T-helper 2 cell treated with Interferon-gamma antibody and Interleukin-4, amounts not matched to agents 5 μg/mL and 100 μg/mL, for 36 hours (primary cell): ENCODE data around the gene DENND6B.
"Not testable (repeated sequence)": the region's sequence is repeated elsewhere in the genome, so short reads cannot be mapped to it uniquely, and the experiment has no call there.

Experiments used
- DNase-seq: peaks from one replicate; pipeline ENCODE4 v3.0.0; 2021; ENCODE audit warnings: low spot score
- H3K27ac Mint-ChIP-seq: one replicate; pipeline ENCODE4 v1.8.0; 2021; ENCODE audit warnings: mild to moderate bottlenecking, mixed read lengths
- H3K27me3 Mint-ChIP-seq: one replicate; pipeline ENCODE4 v1.8.0; 2021; ENCODE audit warnings: low read depth, mixed read lengths
- H3K36me3 Mint-ChIP-seq: one replicate; pipeline ENCODE4 v1.8.0; 2021; ENCODE audit warnings: low read depth, mixed read lengths
- H3K4me1 Mint-ChIP-seq: one replicate; pipeline ENCODE4 v1.8.0; 2021; ENCODE audit warnings: low read depth, mixed read lengths
- H3K4me3 Mint-ChIP-seq: one replicate; pipeline ENCODE4 v1.8.0; 2022; ENCODE audit warnings: mild to moderate bottlenecking, moderate library complexity, mixed read lengths
- H3K9me3 Mint-ChIP-seq: one replicate; pipeline ENCODE4 v1.8.0; 2021; ENCODE audit warnings: mixed read lengths

Gene DENND6B, protein sequence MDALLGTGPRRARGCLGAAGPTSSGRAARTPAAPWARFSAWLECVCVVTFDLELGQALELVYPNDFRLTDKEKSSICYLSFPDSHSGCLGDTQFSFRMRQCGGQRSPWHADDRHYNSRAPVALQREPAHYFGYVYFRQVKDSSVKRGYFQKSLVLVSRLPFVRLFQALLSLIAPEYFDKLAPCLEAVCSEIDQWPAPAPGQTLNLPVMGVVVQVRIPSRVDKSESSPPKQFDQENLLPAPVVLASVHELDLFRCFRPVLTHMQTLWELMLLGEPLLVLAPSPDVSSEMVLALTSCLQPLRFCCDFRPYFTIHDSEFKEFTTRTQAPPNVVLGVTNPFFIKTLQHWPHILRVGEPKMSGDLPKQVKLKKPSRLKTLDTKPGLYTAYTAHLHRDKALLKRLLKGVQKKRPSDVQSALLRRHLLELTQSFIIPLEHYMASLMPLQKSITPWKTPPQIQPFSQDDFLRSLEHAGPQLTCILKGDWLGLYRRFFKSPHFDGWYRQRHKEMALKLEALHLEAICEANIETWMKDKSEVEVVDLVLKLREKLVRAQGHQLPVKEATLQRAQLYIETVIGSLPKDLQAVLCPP

DNA sequence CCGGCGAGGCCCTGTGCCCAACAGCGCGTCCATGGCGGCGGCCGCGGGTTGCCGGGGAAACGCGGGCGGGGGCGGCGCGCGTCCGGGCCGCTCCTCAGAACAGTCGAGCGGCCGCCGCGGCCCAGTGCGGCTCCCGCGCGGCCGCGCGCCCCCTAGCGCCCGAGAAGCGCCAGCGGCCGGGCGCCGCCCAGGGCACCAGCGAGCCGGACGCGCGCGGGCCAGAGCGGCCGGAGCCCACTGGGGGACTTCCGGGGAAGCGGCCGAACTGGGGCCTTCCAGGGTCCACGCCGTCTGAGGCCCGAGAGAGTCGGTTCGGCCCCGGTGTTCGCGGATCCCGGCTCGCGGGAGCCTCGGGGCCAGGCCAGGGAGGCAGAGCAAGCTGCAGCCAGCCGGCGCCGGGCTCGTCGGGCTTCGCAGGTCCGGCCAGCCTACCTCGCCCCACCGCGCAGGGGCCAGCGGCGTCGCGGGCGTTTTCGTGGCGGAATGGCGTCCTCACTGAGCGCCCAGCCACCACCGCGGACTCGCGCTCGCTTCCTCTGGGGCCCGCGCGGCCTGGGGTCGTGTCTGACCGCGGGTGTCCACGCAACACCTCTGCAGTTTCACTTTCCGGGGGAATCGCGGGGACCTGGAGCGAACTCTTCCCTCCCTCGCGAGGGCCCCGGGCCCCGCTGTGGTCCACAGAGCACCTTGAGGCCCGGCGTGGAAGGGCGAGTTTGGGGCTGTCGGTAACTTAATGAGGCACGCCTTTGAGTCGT is at the start of gene DENND6B:
DENND6B (minus strand) TSS at position 57 of the 755 bp plus-strand sequence; CDS start at position 33, 24 bp downstream.
- peaks cover 5% of the 10 kb centered on the region for H3K4me1 Mint-ChIP-seq
- H3K27ac Mint-ChIP-seq = peak within 1 kb of the TSS; percentile 84
- H3K9me3 Mint-ChIP-seq = no peaks in the 10 kb centered on the region
- H3K27me3 Mint-ChIP-seq = peaks cover 20% of the 10 kb centered on the region
- peak; percentile 82 for DNase-seq
- H3K4me3 Mint-ChIP-seq = peak within 1 kb of the TSS; percentile 84
- no peaks in the 10 kb centered on the region for H3K36me3 Mint-ChIP-seq

DNA sequence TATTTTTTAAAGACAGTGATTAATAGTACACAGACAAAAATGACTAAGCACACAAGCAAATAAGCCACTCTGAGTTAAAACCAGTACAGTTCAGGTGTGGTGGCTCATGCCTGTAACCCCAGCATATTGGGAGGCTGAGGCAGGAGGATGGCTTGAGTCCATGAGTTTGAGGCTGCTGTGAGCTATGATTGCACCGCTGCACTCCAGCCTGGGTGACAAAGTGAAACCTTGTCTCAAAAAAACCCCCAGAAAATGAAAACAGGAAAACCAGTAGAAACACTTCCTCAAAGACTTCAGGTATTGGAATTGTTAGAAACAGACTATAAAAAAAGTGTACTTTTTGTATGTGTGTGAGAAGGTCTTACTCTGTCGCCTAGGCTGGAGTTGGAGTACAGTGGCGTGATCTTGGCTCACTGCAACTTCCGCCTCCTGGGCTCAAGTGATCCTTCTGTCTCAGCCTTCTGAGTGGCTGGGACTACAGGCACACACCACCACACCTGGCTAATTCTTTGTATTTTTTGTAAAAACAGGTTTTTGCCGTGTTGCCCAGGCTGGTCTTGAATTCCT is 49.4 kb upstream of the DENND6B start:
- Mint-ChIP-seq H3K36me3 (peaks cover 42% of the 10 kb centered on the region), H3K4me3 (no peak overlapping the region), H3K4me1 (peaks cover 11% of the 10 kb centered on the region), H3K27me3 (no peaks in the 10 kb centered on the region), H3K27ac (peak overlapping the region; percentile 45), H3K9me3 (no peaks in the 10 kb centered on the region)
- DNase-seq = no peak

DNA sequence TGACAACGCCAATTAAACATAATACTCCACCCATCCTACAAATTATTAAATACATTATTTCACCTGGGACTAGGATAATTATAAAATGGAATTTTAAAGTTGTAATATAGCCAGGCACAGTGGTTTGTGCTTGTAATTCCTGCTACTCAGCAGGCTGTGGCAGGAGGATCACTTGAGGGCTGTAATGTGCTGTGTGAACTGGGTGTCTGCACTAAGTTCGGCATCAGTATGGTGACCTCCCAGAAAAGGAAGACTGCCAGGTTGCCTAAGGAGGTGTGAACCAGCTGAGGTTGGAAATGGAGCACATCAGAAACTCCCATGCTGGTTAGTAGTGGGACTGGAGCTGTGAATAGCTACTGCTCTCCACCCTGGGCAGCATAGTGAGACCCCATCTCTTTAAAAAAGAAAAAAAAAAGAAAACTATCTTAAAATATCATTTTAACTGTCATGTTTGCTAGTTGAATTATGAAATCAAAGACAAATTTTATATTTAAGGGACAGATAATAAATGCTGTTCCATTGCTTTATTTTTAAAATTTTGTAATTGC is 44.4 kb upstream of the DENND6B start:
- Mint-ChIP-seq H3K27ac (no peak overlapping the region), H3K27me3 (no peaks in the 10 kb centered on the region), H3K4me1 (peaks cover 10% of the 10 kb centered on the region), H3K9me3 (no peaks in the 10 kb centered on the region), H3K4me3 (no peak overlapping the region), H3K36me3 (peaks cover 38% of the 10 kb centered on the region)
- DNase-seq = no peak

DNA sequence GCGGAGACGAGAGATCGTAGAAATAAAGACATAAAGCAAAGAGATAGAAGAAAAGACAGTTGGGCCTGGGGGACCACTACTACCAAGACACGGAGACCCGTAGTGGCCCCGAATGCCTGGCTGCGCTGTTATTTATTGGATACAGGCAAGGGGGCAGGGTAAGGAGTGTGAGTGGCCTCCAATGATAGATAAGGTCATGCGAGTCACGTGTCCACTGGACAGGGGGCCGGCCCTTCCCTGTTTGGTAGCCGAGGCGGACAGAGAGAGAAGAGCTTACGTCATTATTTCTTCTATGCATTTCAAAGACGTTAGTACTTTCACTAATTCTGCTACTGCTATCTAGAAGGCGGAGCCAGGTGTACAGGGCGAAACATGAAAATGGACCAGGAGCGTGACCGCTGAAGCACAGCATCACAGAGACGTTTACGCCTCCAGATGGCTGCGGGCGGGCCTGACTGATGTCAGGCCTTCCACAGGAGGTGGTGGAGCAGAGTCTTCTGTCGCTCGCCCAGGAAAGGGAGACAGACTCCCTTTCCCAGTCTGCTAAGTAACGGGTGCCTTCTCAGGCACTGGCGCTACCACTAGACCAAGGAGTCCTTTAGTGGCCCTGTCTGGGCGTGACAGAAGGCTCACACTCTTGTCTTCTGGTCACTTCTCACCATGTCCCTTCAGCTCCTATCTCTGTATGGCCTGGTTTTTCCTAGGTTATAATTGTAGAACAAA is 41.1 kb upstream of the DENND6B start:
- no peak for DNase-seq
- H3K4me1 Mint-ChIP-seq = peaks cover 10% of the 10 kb centered on the region
- H3K27ac Mint-ChIP-seq = no peak overlapping the region
- peaks cover 23% of the 10 kb centered on the region for H3K36me3 Mint-ChIP-seq
- no peak overlapping the region for H3K4me3 Mint-ChIP-seq
- no peaks in the 10 kb centered on the region for H3K27me3 Mint-ChIP-seq
- no peaks in the 10 kb centered on the region for H3K9me3 Mint-ChIP-seq

DNA sequence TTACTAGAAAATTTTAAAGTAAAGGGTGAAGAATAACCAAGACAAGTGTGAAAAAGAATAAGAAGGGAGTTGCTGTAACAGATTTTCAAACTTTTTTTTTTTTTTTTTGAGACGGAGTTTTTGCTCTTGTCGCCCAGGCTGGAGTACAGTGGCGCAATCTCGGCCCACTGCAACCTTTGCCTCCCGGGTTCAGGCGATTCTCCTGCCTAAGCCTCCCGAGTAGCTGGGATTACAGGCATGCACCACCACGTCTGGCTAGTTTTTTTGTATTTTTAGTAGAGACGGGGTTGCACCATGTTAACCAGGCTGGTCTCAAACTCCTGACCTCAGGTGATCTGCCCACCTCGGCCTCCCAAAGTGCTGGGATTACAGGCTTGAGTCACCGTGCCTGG is 37.0 kb upstream of the DENND6B start:
- not testable (repeated sequence) for H3K9me3 Mint-ChIP-seq, H3K4me3 Mint-ChIP-seq, H3K27me3 Mint-ChIP-seq, DNase-seq, H3K27ac Mint-ChIP-seq
- Mint-ChIP-seq H3K36me3 (peaks cover 32% of the 10 kb centered on the region), H3K4me1 (peaks cover 21% of the 10 kb centered on the region)

DNA sequence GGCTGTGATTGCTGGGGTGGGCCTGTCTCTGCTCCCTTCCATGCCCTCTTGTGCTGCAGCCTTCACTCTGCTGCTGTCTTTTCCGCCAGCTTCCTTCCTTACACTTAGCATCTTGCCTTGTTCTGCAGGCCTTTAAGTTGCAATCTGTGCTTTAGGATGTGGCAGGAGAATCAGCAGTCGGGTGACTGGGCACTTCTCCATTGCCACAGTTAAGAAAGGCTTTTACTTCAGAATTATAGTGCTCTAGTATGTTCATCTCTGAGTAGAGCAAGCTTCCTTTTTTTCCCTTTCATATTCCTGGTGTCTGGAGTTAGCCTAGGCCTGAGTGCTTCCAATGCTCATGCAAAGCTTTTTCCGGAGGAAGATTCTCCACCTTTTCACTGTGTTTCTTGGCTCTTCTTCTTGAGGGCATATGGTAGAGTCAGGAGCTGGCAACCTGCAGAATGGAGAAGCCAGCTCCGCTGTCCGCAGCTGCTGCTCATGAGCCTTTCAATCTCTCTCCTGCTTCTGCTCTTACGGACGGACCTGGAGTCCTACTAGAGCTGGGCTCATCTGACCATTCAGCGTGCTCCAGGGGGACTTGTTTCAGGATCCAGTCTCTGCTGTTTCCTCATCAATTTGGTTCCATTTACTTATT is 36.5 kb upstream of the DENND6B start:
- H3K27me3 Mint-ChIP-seq = no peaks in the 10 kb centered on the region
- no peak for DNase-seq
- H3K36me3 Mint-ChIP-seq = peaks cover 32% of the 10 kb centered on the region
- peaks cover 24% of the 10 kb centered on the region for H3K4me1 Mint-ChIP-seq
- no peak overlapping the region for H3K4me3 Mint-ChIP-seq
- no peaks in the 10 kb centered on the region for H3K9me3 Mint-ChIP-seq
- no peak overlapping the region for H3K27ac Mint-ChIP-seq

DNA sequence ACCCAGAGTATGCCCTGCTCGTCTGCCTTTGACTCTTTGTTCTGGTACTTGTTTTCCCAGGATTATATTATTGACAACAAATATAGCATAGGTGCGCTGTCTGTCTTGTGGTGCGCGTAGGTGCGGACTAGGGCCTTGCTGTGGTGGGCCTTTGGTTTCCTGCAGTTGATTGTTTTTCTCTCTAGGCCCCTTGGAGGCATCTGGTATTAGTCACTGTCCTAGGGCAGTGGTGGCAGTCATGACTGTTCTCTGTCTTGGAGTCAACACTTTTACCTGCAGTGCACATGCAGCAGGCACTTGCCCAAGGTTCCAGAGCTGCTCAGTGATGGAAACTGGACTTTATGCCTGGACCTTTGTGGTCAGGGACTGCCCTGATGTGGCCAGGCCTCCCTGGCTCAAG is 34.9 kb upstream of the DENND6B start:
- DNase-seq = no peak
- peaks cover 27% of the 10 kb centered on the region for H3K4me1 Mint-ChIP-seq
- peaks cover 24% of the 10 kb centered on the region for H3K36me3 Mint-ChIP-seq
- H3K27ac Mint-ChIP-seq = peak overlapping the region; percentile 70
- no peak overlapping the region for H3K4me3 Mint-ChIP-seq
- no peaks in the 10 kb centered on the region for H3K9me3 Mint-ChIP-seq
- H3K27me3 Mint-ChIP-seq = no peaks in the 10 kb centered on the region

DNA sequence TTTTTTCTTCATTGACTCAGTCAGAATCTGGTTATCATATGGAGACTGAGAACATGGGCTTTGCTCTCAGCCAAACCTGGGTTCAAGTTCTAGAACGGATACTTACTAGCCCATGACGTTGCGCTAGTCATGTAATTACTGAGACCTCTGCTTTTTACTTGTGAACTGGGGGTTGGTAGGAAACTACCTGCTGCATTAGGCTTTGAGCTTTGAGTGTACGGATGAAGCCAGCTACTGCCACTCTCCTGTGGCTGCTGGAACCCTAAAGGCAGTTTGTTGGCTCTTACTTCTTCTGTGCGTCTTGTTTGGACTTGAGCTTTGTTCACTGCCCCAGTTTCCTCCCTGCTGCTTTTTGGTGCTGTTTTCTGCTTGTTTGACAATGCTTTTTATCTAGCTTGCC is 34.4 kb upstream of the DENND6B start:
- no peak overlapping the region for H3K4me3 Mint-ChIP-seq
- peaks cover 22% of the 10 kb centered on the region for H3K36me3 Mint-ChIP-seq
- H3K27me3 Mint-ChIP-seq = no peaks in the 10 kb centered on the region
- H3K9me3 Mint-ChIP-seq = no peaks in the 10 kb centered on the region
- H3K27ac Mint-ChIP-seq = peak overlapping the region; percentile 70
- no peak for DNase-seq
- peaks cover 25% of the 10 kb centered on the region for H3K4me1 Mint-ChIP-seq

DNA sequence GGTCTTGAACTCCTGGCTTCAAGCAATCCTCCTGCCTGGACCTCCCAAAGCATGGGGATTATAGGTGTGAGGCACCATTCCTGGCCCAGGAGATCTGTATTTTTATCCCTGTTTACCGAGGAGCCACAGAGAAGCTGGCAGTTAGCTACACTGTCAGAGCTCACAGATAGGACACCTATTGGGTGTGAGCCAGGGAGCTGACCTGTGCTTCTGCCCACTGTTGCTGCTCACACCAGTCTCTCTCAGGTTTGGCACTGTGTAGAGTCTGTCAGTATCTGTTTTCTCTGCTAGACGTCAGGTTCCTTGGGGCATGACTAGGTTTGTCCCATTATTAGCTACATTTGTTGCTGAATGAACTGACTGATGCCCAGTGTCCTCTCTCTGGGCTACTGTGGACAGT is 33.8 kb upstream of the DENND6B start:
- no peak overlapping the region for H3K27ac Mint-ChIP-seq
- no peak overlapping the region for H3K4me3 Mint-ChIP-seq
- H3K9me3 Mint-ChIP-seq = no peaks in the 10 kb centered on the region
- H3K27me3 Mint-ChIP-seq = no peaks in the 10 kb centered on the region
- H3K36me3 Mint-ChIP-seq = peaks cover 19% of the 10 kb centered on the region
- H3K4me1 Mint-ChIP-seq = peaks cover 23% of the 10 kb centered on the region
- DNase-seq = no peak

DNA sequence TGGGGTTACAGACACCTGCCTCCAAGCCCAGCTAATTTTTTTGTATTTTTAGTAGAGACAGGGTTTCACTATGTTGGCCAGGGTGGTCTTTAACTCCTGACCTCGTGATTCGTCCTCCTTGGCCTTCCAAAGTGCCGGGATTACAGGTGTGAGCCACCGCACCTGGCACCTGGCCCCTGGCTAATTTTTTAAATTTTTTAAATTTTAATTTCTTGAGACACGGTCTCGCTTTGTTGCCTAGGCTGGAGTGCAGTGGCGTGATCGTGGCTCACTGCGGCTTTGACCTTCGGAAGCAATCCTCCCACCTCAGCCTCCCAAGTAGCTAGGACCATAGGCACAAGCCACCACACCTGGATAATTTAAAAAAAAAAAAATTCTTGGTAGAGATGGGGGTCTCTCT is 30.9 kb upstream of the DENND6B start:
- H3K4me3 Mint-ChIP-seq = no peak overlapping the region
- no peak overlapping the region for H3K27ac Mint-ChIP-seq
- H3K9me3 Mint-ChIP-seq = no peaks in the 10 kb centered on the region
- peaks cover 19% of the 10 kb centered on the region for H3K36me3 Mint-ChIP-seq
- no peak for DNase-seq
- no peaks in the 10 kb centered on the region for H3K27me3 Mint-ChIP-seq
- H3K4me1 Mint-ChIP-seq = peaks cover 20% of the 10 kb centered on the region

DNA sequence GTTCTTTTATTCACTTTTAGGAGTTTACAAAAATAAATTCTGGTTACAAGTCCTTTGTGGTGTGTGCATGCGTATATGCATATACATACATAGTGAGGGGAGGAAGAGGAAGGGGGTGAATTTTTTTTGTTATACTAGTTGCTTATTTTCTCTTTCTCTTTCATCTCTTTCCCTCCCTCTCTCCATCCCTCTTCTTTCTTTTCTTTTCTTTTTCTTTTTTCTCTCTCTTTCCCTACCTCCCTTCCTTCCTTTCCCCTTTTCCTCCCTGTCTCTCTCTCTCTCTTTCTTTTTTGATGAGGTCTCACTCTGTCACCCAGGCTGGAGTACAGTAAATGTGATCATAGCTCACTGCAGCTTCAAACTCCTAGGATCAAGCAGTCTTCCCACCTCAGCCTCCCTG is 30.4 kb upstream of the DENND6B start:
- Mint-ChIP-seq H3K27ac (no peak overlapping the region), H3K4me1 (peaks cover 20% of the 10 kb centered on the region), H3K4me3 (no peak overlapping the region), H3K36me3 (peaks cover 22% of the 10 kb centered on the region), H3K27me3 (no peaks in the 10 kb centered on the region), H3K9me3 (no peaks in the 10 kb centered on the region)
- DNase-seq = no peak

DNA sequence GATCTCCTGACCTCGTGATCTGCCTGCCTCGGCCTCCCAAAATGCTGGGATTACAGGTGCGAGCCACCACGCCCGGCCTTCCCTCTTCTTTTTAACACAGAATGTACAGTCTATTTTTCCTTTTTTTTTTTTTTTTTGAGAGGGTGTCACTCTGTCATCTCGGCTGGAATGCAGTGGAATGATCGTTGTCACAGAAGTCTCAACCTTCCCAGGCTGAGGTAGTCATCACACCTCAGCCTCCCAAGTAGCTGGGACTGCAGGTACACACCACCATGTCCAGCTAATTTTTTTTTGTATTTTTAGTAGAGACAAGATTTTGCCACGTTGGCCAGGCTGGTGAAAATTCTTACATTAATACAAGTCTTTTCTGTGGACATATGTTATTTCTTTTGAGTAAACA is 29.4 kb upstream of the DENND6B start:
- Mint-ChIP-seq H3K27me3 (no peaks in the 10 kb centered on the region), H3K4me3 (no peak overlapping the region), H3K36me3 (peaks cover 18% of the 10 kb centered on the region), H3K9me3 (no peaks in the 10 kb centered on the region), H3K4me1 (peaks cover 12% of the 10 kb centered on the region), H3K27ac (no peak overlapping the region)
- no peak for DNase-seq

DNA sequence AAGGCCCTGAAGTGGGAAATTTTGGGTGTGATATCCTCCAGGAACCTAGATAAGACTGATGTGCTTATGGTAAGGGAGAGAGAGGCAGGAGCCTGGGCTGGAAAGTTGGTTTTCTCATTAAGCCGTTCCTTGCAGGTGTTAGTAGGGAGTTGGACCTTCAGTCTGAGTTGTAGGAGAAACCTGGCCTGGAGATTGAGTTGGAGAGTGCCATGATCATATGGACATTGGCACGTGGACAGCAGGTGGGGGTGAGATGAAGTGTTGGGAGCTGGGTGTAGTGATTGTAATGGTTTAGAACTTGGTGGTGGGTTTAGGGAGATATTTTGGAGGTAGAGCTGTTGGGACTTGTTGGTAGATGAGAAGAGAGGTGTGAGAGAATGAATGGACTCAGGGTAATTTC is 21.2 kb upstream of the DENND6B start:
- Mint-ChIP-seq H3K27me3 (no peaks in the 10 kb centered on the region), H3K9me3 (no peaks in the 10 kb centered on the region), H3K27ac (no peak overlapping the region), H3K4me1 (no peaks in the 10 kb centered on the region), H3K4me3 (no peak overlapping the region), H3K36me3 (peaks cover 4% of the 10 kb centered on the region)
- no peak for DNase-seq
